ENCODE results near the gene CCDC192.
"Not testable (repeated sequence)": the region's sequence is repeated elsewhere in the genome, so short reads cannot be mapped to it uniquely, and the experiment has no call there.

DNA sequence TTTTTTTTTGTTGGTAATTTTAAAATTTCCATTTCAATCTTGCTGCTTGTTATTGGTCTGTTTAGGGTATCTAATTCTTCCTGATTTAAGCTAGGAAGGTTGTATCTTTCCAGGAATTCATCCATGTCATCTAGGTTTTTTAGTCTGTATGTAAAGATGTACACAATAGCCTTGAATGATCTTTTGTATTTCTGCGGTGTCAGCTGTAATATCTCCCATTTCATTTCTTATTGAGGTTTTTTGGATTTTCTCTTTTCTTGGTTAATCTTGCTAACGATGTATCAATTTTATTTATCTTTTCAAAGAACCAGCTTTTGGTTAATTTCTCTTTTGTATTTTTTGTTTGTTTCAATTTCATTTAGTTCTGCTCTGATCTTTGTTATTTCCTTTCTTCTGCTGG is 79.3 kb downstream of the CCDC192 start:
- TF ChIP-seq FOXA1, TARDBP (IDR thresholded peaks at IDR 0.05): not testable (repeated sequence)

Data from HEK293T (cell line).